ENCODE results near the gene ALK.
"Not testable (repeated sequence)": the region's sequence is repeated elsewhere in the genome, so short reads cannot be mapped to it uniquely, and the experiment has no call there.

ALK gene

DNA sequence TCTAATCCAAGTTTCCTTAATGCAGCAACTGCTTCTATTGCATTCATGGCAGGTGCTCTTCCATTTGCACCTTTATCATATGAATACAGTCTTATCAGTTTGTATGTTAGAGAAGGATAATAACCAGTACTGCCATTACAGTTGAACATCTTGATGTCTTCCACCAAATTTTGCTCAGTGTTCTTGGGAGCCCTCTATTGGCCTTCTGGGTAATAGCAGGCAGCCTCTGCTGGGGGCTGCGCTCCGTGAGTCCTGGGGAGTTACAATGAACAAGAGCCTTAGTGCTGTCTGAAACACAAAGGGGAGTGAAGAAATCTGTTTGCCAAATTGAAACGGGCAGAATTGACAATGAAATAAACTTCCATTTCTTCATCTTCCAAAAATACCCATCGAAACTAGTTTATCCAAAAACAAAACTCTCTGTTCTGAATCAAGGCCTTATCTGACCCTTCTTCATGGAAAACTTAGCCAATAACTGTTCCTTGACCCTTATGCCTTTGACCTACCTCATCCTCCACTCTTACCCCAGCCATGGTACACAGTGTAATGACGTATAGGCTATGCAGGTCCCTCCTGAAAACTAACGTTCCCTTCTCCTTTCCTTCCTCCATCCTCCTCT lies 79.9 kb downstream of the ALK start:
- peak; percentile 37 for DNase-seq (ENCODE audit: low spot score)

DNA sequence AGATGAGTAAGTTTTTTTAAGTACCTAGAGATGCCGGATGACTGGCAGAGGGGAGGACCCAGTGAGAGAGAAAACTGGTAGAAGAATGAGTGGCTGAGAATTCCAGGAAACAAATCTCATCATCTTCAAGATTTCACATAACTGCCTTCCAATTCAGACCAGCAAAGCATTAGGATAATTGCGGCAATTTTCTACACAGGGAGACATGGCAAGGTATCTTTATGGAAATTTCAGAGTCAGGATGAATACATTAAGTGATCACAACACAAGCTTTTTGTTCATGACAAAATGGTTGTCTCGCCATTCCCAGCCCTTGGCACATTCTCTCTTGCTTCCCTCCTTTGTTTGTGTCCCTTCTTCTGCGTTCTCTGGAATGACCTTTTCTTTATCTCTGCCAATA lies 82.1 kb downstream of the ALK start:
- DNase-seq (ENCODE audit: low spot score), result no peak

DNA sequence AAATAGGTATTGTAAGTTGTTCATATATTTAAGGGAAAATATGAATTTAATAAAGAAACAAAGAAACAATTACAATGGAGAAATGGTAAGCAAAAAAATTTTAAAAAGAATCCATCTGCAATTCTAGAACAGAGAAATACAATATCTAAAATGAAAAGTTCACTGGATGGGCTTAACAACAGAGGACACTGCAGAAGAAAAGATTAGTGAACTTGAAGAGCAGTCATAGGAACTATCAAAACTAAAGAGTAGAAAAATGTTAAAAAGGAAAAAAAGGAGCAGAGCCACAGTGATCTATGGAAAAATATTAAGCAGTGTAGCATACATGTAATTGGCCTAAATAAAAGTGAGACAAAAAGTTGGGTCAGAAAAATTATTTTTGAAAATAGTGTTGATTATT lies 83.5 kb downstream of the ALK start:
- no peak for DNase-seq (ENCODE audit: low spot score)

DNA sequence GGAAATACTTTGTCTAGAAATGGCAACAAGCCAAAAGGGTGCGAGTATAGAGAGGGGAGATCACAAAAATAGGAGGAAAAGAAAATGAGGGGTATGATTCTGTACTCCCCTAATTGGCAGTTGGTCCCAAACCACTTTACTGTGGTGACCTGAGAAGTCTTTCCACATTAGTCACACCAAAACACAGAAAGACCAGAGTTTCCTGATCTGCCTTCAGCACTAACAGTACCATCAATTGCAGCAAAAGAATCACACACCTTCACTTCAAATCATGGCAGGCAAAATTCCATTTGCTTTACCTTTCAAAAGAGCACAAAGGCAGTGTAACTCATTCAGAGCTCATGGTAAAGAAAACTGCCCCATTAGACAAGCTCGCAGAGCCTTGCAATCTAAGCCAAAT lies 86.8 kb downstream of the ALK start:
- DNase-seq (ENCODE audit: low spot score), result no peak

DNA sequence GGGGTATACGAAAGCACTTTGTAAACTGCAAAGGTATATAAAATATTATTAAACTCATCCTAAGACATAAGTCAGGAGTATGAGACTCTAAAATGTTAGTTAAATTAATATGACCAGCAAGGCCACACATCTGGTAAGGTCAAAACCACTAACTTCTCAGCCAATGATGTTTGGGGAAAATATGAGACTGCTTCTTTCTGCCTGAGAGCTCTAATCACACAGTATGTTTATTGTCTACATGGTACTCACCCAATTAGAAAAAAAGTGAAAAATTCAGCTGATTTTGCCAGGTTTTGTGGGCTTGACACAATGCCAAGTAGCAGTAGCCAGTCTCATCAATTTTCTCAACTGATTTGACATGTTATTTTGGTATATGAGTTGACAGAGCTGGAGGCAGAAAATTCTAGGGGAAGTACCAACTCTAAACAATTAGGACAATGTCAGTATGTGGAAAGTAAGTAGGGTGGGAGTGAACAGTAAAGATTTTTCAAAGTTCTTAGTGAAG lies 87.3 kb downstream of the ALK start:
- DNase-seq (ENCODE audit: low spot score), result no peak

DNA sequence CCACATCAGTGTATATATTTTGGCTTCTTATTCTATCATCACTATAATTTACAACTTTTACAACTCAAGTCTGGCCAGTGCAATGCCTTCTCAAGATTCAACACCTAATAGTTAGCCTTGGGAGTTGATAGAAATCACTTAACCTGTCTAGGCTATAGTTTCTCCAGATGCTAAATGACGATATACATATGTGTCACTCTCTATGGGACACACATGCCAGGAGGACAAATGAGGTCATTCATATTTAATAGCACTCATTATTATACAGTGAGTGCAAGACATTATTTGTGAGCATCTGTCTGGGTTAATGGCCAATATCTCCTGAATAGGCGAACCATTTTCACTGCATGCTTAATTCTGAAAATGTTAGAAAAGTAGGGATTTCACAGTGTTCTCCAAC lies 89.8 kb downstream of the ALK start:
- no peak for DNase-seq (ENCODE audit: low spot score)

DNA sequence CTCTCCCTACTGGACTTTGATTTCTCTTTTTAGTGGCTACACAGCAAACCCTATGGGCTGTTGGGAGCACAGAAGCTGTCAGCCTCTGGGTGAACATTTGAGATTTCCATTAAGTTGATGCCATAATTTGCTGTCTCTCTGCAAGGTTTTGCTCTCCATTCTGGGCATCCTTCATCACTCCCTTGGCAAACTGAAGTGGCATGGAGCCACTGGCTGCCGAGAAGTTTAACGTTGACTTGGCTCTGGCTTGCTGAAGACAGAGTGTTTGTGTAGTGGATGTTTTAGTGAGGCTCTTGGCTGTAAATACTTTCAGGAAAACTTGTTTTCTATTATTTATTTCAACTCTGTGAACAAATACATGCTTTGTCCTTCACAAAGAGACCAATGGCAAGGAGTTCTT lies 91.5 kb downstream of the ALK start:
- peak; percentile 13 for DNase-seq (ENCODE audit: low spot score)

DNA sequence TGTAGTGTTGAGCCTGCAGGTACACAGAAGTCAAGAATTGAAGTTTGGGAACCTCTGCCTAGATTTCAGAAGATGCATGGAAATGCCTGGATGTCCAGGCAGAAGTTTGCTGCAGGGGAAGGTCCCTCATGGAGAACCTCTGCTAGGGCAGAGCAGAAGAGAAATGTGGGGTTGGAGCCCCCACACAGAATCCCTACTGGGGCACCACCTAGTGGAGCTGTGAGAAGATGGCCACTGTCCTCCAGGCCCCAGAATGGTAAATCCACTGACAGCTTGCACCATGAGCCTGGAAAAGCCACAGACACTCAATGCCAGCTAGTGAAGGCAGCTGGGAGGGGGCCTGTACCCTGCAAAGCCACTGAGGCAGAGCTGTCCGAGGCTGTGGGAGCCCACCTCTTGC lies 97.2 kb downstream of the ALK start:
- not testable (repeated sequence) for DNase-seq (ENCODE audit: low spot score)

DNA sequence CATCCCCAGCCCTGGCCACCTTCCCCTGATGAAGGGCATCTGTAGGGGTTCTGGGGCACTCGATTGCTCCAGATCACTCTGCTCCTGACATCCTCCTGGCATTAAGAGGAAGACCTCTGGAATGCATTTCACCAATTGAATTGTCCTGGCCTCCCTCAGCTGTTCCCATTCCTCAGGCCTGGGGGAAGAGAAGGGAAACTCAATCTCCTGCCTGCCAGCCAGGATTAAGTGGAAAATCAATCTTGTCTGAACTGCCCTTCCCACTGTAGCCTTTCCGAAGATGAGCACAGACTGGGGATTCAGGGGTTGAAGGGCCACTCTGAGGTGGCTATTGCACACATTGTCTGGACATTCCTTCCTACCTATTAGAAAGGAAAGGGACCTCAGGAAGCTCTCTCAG lies 99.8 kb downstream of the ALK start:
- DNase-seq (ENCODE audit: low spot score), result no peak

DNA sequence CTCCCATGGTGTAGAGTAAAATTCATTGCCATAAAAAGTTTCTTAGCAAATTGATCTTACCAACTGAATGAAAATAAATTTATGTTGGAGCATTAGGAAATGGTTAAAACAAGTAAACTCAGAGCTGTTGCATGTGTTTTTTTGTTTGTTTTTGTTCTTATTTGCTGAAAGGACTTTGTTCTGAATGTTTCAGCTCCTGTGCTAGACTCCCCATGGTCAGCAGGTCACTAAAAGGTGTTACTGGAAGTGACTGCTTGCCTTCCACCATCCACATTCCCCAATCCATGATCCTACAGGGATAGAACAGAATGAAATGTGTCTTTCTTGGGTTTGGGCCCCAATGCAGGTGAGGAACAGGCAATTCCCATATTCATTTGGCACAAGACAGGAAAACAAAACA lies 101.8 kb downstream of the ALK start:
- DNase-seq (ENCODE audit: low spot score), result no peak

DNA sequence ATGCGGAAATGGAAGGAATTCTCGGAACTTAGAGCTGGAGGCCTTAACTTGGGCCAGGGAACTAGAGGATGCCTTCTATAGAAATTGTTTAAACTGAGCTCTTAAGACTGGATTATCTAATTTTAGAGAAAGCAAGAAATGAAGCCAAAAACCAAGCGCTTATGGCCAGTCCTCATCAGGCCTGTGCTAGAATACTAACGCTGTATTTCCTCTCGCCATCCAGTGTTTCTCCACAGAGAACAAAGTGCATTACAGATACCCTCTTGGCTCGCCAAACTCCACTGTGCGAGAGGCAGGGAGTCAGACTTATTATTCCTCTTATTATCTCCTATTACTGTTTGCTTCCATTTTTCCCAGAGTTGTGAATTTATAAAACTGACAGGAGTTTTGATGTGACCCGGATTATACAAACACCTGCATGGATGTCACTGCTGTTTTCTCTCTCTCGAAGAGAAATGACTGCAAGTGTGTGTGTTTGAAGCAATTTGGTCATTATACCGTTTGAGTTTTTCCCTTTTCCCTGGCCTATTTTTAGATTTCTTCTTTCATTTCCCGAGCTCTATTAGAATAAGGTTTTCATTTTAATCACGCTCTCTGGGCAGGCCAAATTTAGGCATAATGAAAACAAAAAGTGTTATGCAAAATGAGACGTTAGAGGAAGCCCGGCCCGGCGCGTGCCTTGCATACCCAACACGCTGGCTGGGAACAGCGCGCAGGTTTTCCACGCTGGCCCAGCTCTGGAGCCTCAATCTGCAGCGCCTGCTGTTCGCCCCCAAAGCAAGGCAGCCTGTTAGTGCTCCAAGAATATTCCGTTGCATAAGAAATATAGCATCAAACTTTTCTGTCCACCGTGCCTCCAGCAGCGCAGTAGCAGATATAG lies 103.3 kb downstream of the ALK start:
- peak; percentile 15 for DNase-seq (ENCODE audit: low spot score)

DNA sequence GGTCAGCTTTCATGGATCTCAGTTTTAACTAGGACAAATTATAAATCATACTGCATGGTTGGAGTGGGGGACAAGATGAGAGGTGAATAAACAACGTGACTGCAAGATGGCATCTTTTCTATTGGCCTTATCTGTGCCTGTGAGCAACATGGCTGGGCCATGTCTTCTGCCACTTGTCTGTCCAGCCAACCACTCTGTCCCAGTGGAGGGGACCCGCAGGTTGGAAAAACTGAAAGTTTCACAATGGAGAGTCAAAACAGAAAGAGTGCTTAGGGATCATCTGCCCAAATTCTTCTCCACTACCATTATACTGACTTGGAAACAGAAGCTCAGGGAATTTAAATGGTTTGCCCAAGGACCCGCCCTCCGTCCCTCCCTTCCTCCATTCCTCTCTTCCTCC lies 104.1 kb downstream of the ALK start:
- DNase-seq (ENCODE audit: low spot score), result no peak

DNA sequence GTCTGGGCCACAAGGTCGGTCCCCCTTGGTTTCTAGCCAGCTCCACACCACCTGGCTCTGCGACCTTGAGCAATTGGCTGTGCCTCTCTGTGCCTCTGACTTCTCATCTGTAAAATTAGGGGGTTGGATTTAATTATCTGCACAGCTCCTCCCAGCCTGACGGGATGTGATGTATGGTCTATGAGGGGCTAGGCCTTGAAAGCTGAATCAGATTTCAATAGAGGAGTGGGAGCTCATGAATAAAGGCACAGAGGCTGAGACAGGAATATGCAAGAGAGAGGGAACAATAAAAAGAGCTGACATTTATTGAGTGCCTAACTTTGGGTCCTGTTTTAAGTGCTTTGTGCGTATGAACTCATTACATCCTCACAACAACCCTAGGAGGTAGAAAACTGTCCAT lies 104.7 kb downstream of the ALK start:
- no peak for DNase-seq (ENCODE audit: low spot score)

DNA sequence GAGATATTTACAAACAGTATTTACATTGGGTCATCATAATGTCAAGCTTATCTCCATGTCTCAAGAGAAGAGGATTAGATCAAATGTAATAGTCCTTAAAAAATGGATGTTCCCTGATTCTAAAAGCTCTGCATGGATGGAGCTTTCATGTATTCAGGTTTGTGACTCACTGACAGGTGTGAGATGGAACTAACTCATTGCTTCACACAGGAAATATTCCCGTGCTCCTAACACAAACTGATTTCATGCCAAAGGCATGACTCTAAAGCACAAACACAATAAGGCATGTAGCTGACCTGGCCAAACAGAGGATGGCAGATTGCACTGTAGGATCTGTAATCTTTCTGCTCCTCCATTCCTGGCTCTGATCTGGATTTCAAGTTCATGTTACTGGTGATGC lies 110.0 kb downstream of the ALK start:
- no peak for DNase-seq (ENCODE audit: low spot score)

DNA sequence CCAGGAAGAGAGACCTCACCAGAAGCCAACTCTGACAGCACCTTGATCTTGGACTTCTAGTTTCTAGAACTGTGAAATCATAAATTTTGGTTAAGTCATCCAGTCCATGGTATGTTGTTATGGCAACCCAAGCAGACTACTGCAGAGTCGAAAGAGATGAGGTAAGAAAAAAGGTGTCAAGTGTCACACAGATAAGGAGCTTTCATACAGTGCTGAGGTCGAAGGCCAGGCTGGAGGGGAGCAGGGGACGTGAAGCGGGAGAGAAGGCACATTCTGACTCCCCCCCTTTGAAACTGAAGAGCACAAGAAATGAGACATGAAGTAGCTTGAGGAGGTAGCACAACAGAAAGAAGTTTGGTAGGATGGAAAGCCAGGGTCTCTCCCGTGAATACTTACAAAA lies 110.4 kb downstream of the ALK start:
- DNase-seq (ENCODE audit: low spot score), result no peak

DNA sequence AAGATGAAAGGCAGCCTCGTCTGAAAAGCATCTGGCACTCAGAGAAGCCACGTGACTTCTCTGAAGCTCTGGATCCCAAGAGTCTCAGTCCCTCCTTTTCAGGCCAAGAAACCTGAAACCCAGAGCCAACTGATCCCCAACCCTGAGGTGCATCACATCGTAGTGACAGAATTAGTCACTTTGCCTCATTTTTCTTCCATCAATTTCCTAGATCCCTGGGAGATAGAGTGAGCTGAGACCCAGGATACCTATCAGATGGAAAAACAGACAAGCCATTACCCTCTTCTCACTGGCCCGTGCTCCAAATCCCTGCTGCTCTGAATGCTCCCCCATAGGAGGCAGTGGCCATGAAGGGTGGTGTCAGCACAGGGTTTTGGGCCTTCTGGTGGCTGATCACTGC lies 113.1 kb downstream of the ALK start:
- DNase-seq (ENCODE audit: low spot score), result no peak

DNA sequence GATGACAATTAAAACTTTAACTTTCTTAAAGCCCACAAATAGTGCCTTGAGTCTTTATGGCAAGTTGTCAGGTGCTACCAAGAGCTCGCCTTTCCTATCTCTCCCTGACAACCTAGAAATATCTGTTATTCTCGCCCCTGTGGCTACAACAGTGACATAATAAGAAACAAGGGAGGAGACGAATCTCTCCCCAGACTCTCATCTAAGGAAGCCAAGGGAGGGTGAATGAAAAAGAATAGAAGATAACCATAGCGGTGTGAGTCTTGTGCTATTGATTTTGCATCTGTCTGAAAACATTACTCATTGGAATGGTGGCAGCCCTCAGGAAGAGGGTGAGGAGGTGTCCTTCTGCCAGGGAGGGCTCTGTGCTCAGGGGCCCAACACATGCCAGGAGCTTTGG lies 114.3 kb downstream of the ALK start:
- DNase-seq (ENCODE audit: low spot score), result no peak

DNA sequence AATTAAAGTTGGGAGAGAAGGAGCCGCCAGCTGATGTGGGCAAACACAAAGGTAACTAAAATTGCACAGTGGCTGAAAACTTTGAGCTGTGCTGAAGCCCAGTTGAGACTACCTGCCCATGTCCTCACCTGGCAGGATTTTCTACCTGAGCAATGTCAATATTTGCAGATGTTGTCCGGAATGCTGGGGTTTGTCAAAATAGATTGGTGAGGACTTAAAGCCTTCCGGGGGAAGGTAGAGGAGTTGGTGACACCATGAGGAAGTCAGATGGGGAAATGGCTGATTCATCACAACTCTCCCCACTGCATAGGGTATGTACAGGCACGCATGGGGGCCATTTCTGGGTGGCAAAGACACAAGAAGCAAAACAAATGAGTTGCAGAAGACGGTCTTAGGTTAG lies 114.9 kb downstream of the ALK start:
- DNase-seq (ENCODE audit: low spot score), result no peak

DNA sequence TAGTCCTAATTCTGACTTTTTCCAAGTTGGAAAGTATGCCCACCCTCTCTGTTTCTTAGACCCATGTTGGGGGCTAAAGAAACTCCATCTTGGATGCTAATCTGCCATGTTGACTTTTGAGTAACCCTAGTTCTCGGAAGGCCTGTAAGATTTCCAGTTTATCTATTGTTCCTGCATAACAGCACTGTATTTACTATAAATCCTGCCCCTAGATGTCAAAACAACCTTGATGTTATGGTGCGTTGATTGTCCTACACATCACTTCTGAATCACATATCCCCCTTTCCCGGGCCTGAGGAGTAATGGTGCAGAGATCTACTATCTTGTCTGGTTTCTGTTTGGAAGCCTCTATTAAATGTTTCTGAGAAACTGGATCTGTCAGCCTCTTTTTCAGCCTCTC lies 116.7 kb downstream of the ALK start:
- DNase-seq (ENCODE audit: low spot score), result no peak

DNA sequence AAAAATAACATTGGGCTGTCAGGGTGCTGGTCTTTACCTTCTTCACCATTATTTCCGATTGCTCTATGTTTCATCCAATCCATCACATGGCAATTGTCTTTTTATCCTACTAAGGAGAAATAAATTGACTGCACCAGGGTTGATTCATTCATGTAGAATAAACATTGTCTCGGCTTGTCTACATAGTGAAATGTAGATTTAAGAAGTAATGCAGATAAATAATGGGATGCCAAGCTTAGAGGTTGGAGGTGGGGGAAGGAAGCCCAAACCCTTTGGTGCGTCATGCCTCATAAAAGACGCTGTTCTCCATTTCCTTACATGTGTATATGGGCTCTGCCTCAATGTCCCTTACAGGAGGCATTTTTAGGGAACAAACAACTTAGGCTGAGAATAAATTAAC lies 117.8 kb downstream of the ALK start:
- DNase-seq (ENCODE audit: low spot score), result no peak

DNA sequence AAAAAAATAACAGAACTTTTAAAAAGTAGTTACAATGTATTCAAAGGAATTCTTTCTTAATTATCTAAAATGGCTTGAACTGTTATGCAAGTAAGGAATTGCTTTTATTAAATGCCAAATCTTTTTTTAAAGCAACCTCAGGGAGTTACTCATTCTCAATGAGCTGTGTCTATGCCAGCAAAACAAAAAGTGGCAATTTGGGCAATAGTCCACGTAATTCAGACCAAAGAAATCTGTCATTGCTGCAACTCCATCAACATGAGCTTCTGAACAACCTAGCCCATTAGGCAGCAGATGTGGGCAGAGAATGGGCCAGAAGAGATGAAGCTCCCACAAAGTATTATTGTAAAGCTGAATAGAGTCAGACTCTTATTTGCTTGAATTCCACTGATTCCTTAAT lies 118.4 kb downstream of the ALK start:
- DNase-seq (ENCODE audit: low spot score), result no peak

DNA sequence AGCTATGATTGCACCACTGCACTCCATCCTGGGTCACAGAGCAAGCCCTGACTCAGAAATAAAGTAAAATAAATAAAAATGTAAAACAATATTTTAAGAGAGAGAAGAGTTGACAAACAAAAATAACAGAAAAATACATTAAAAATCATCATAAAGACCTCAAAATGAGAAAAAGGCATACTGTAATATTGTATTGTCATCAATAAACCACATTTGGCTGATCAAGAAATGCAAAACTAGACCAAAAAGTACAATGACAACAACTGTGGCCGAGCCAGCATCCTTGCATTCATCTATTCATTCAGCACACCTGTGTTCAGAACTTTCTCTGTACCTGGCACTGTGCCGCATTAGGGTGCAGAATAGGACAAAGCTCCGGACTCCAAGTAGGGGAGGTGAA lies 121.8 kb downstream of the ALK start:
- DNase-seq (ENCODE audit: low spot score), result no peak

DNA sequence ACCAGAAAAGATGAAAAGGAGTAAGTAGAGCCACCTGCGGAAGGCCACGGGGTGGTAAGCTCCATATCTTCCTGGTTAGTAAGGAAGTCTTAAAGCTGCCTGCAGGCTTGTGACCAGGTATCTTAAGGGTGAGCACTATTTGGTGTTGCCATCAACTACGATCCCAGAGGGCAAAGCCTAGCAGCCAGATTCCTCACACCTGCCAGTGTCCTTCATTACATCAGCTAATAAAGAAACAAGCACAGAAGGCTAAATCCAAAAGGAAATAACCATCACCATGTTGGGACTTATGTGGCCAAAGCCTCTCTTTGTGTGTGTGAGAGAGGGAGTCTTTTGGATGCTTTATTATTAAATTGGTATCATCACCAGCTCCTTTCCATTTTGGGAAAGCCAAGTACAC lies 123.5 kb downstream of the ALK start:
- no peak for DNase-seq (ENCODE audit: low spot score)

DNA sequence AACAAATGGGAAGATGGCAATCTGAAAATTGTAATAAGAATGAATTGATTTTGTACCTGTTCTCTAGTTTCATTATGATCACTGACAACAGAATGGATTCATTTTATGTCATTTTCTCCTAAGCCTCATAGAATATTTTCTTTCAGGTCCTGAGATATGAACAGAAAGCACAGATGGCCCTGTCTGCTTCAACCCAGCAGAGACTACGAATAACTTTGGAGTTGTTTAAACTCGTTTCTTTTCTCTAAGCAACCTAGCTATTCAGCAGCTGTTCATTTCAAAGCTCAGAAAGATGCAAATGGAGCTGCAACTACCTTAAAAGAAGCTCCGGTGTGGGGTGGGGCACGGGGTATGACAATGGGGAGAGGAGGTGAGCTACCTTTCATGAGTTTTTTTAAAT lies 124.9 kb downstream of the ALK start:
- DNase-seq (ENCODE audit: low spot score), result no peak

Data from cerebellar cortex (tissue), 1 donor.